ENCODE data around the gene IFIT3. TPM values are rescaled to one million over a fixed set of nuclear protein-coding genes. Genes with fewer than 3 reads are reported as not detected.

Gene IFIT3
- total RNA-seq, 1 experiment from 2014 or later, result 0.55 TPM

- Histone ChIP-seq H2BK12ac (ENCODE audit: insufficient read length, low read depth, low read length) (no peak overlapping the region), H2BK20ac (ENCODE audit: low read depth, low read length, poor library complexity, severe bottlenecking) (no peak overlapping the region), H4K20me1 (ENCODE audit: control insufficient read depth, insufficient read depth, insufficient read length) (no peaks in the 10 kb centered on the region), H3K4me2 (ENCODE audit: insufficient read depth, insufficient read length, low read length) (no peak overlapping the region), H4K91ac (ENCODE audit: insufficient read length, low read depth, low read length) (no peak overlapping the region), H3K14ac (ENCODE audit: insufficient read depth, low read length) (no peak overlapping the region), H3K27ac (ENCODE audit: insufficient read length, low read depth, low read length) (no peak overlapping the region), H3K27me3 (ENCODE audit: insufficient read depth, low read length) (no peaks in the 10 kb centered on the region), H3K18ac (ENCODE audit: insufficient read length, low read depth, low read length) (no peak overlapping the region), H2AFZ (ENCODE audit: low read length) (no peak overlapping the region), H3T11ph (ENCODE audit: low read length) (no peak overlapping the region), H3K4me1 (ENCODE audit: insufficient read depth, low read length) (no peaks in the 10 kb centered on the region; the same call in 1 of the 2 replicates), H2AK5ac (ENCODE audit: insufficient read length, low read length) (no peak overlapping the region), H3K9ac (ENCODE audit: extremely low read depth, insufficient read length, low read length) (no peak overlapping the region), H2BK120ac (ENCODE audit: low read depth, low read length, poor library complexity, severe bottlenecking) (no peak overlapping the region), H3K56ac (ENCODE audit: insufficient read length, low read depth, low read length) (no peak overlapping the region), H3K23me2 (ENCODE audit: insufficient read length, low read depth, low read length, poor library complexity, severe bottlenecking) (no peaks in the 10 kb centered on the region), H3K9me3 (ENCODE audit: control insufficient read depth, low read depth, low read length) (no peaks in the 10 kb centered on the region), H4K8ac (replicated peaks; ENCODE audit: insufficient read length, low read depth, low read length) (no peak overlapping the region), H3K79me2 (ENCODE audit: insufficient read depth, low read length) (no peaks in the 10 kb centered on the region; the same call in 1 of the 2 replicates), H2BK5ac (ENCODE audit: insufficient read length, low read length) (no peak overlapping the region), H4K5ac (ENCODE audit: insufficient read length, low read depth, low read length) (no peak overlapping the region), H3K23ac (ENCODE audit: insufficient read length, low read depth, low read length) (no peak overlapping the region), H3K79me1 (ENCODE audit: insufficient read depth, low read depth, low read length, poor library complexity, severe bottlenecking) (no peaks in the 10 kb centered on the region), H3K4ac (ENCODE audit: low read depth, low read length) (no peak overlapping the region), H2BK15ac (ENCODE audit: low read depth, low read length) (no peak overlapping the region)
- Mint-ChIP-seq H3K9me3 (no peaks in the 10 kb centered on the region), H3K36me3 (ENCODE audit: insufficient read depth in 1 of 3, low read depth in 3 of 3) (no peaks in the 10 kb centered on the region), H3K4me3 (no peak overlapping the region), H3K27me3 (ENCODE audit: low read depth) (no peaks in the 10 kb centered on the region; the same call in 1 of the 2 replicates), H3K4me1 (peaks cover 13% of the 10 kb centered on the region in 2 experiments), H3K27ac (no peak overlapping the region)
- no peak for TF ChIP-seq CTCF (conservative IDR thresholded peaks at IDR 0.05)
- DNase-seq, result no peak
Observed at GRCh38 chr10:89379103-89379502, 51.3 kb downstream of the IFIT3 start.

All from H9 (cell line).